Nephron progenitor cell (in vitro differentiated cells): Measurements from ENCODE around the gene CCNA2.

Experiments used
- DNase-seq: peaks from one replicate; pipeline ENCODE4 v3.0.0; 2021
- H3K27ac Mint-ChIP-seq: 2 replicates; pipeline ENCODE4 v1.8.0; 2021; ENCODE audit warnings: mild to moderate bottlenecking, moderate library complexity, mixed read lengths
- H3K27me3 Mint-ChIP-seq: 2 replicates; pipeline ENCODE4 v1.8.0; 2021; ENCODE audit warnings: mild to moderate bottlenecking, low read depth, mixed read lengths; ENCODE audit not compliant: poor library complexity
- H3K36me3 Mint-ChIP-seq: 2 replicates; pipeline ENCODE4 v1.8.0; 2021; ENCODE audit warnings: low read depth, mixed read lengths
- H3K4me1 Mint-ChIP-seq: 2 replicates; pipeline ENCODE4 v1.8.0; 2021; ENCODE audit warnings: mixed read lengths
- H3K4me3 Mint-ChIP-seq: 2 replicates; pipeline ENCODE4 v1.8.0; 2021; ENCODE audit warnings: mild to moderate bottlenecking, moderate library complexity, mixed read lengths
- H3K9me3 Mint-ChIP-seq: 2 replicates; pipeline ENCODE4 v1.8.0; 2021; ENCODE audit warnings: mild to moderate bottlenecking, moderate library complexity, mixed read lengths
- CTCF ChIP-seq: fragments of 200-600 bp; sonication (generic); IDR thresholded peaks from 2 replicates; pipeline ENCODE4 v1.5.0; 2021; ENCODE audit warnings: antibody characterized with exemption

CCNA2 gene

GRCh38 chr4:121851354-121851753 is 27.7 kb upstream of the CCNA2 start:
- Mint-ChIP-seq H3K4me3 (no peak overlapping the region), H3K36me3 (peaks cover 15% of the 10 kb centered on the region), H3K9me3 (no peaks in the 10 kb centered on the region), H3K27ac (no peak overlapping the region), H3K4me1 (peaks cover 4% of the 10 kb centered on the region), H3K27me3 (no peaks in the 10 kb centered on the region)
- DNase-seq = no peak
- no peak for TF ChIP-seq CTCF

- Mint-ChIP-seq H3K27ac (peak overlapping the region; percentile 52), H3K9me3 (no peaks in the 10 kb centered on the region), H3K4me3 (no peak overlapping the region), H3K4me1 (peaks cover 4% of the 10 kb centered on the region), H3K36me3 (peaks cover 15% of the 10 kb centered on the region), H3K27me3 (no peaks in the 10 kb centered on the region)
- no peak for TF ChIP-seq CTCF
- DNase-seq = no peak
These were observed 23.0 kb upstream of the CCNA2 start for GRCh38 chr4:121846662-121847061.

GRCh38 chr4:121842862-121843261 is 19.2 kb upstream of the CCNA2 start:
- Mint-ChIP-seq H3K4me1 (peaks cover 4% of the 10 kb centered on the region), H3K9me3 (no peaks in the 10 kb centered on the region), H3K27me3 (no peaks in the 10 kb centered on the region), H3K36me3 (peaks cover 42% of the 10 kb centered on the region), H3K4me3 (no peak overlapping the region), H3K27ac (no peak overlapping the region)
- TF ChIP-seq CTCF = no peak
- DNase-seq = no peak

GRCh38 chr4:121838136-121838535 is 14.5 kb upstream of the CCNA2 start:
- Mint-ChIP-seq H3K4me1 (no peaks in the 10 kb centered on the region), H3K27ac (no peak overlapping the region), H3K36me3 (peaks cover 64% of the 10 kb centered on the region), H3K4me3 (no peak overlapping the region), H3K27me3 (no peaks in the 10 kb centered on the region), H3K9me3 (no peaks in the 10 kb centered on the region)
- TF ChIP-seq CTCF = no peak
- DNase-seq = no peak

- no peaks in the 10 kb centered on the region for H3K27me3 Mint-ChIP-seq
- DNase-seq = no peak
- no peaks in the 10 kb centered on the region for H3K9me3 Mint-ChIP-seq
- peaks cover 7% of the 10 kb centered on the region for H3K4me1 Mint-ChIP-seq
- H3K27ac Mint-ChIP-seq = no peak overlapping the region
- TF ChIP-seq CTCF = no peak
- H3K36me3 Mint-ChIP-seq = peaks cover 16% of the 10 kb centered on the region
- H3K4me3 Mint-ChIP-seq = no peak overlapping the region
These were observed 5.8 kb upstream of the CCNA2 start for GRCh38 chr4:121829511-121829910.

GRCh38 chr4:121827853-121828252 is 4.2 kb upstream of the CCNA2 start:
- H3K4me1 Mint-ChIP-seq = peaks cover 17% of the 10 kb centered on the region
- H3K27me3 Mint-ChIP-seq = no peaks in the 10 kb centered on the region
- peak overlapping the region; percentile 31 for H3K27ac Mint-ChIP-seq
- no peak overlapping the region for H3K4me3 Mint-ChIP-seq
- no peak for DNase-seq
- no peak for TF ChIP-seq CTCF
- H3K9me3 Mint-ChIP-seq = no peaks in the 10 kb centered on the region
- H3K36me3 Mint-ChIP-seq = peaks cover 9% of the 10 kb centered on the region
